Measurements from ENCODE around the gene TOP3A.
A peak's percentile ranks its signal among the peaks of the same experiment; 100 is the strongest.
"Not testable (repeated sequence)": the region's sequence is repeated elsewhere in the genome, so short reads cannot be mapped to it uniquely, and the experiment has no call there.

Gene TOP3A

GRCh38 chr17:18324140-18325050 lies 9.6 kb upstream of the TOP3A start:
- no peak for DNase-seq

GRCh38 chr17:18323507-18324139 lies 8.8 kb upstream of the TOP3A start:
- DNase-seq, result no peak

DNA sequence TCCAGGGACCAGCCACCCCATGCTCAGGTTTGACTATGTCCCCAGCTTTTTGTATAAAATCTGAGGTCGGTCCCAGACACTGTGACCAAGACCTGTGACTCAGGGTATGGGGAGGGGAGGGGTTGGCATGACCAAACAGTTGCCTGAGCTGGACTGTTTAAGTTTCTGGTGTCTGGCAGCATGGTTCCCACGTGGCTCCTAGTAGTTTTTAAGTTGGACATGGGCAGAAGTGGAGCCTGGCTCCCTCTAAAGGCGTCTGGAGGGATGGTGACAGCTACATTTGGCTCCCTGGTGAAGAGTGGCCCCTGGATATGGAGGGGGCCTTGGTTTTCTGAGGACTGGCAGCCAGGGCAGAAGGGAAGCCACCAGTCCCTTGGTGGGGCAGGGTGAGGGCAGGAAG lies 8.2 kb upstream of the TOP3A start:
- DNase-seq, result no peak

GRCh38 chr17:18322522-18322921 lies 7.7 kb upstream of the TOP3A start:
- DNase-seq, result no peak

GRCh38 chr17:18321309-18321708 lies 6.5 kb upstream of the TOP3A start:
- DNase-seq, result no peak

- no peak for DNase-seq
Measured at GRCh38 chr17:18320301-18320700, 5.5 kb upstream of the TOP3A start.

DNA sequence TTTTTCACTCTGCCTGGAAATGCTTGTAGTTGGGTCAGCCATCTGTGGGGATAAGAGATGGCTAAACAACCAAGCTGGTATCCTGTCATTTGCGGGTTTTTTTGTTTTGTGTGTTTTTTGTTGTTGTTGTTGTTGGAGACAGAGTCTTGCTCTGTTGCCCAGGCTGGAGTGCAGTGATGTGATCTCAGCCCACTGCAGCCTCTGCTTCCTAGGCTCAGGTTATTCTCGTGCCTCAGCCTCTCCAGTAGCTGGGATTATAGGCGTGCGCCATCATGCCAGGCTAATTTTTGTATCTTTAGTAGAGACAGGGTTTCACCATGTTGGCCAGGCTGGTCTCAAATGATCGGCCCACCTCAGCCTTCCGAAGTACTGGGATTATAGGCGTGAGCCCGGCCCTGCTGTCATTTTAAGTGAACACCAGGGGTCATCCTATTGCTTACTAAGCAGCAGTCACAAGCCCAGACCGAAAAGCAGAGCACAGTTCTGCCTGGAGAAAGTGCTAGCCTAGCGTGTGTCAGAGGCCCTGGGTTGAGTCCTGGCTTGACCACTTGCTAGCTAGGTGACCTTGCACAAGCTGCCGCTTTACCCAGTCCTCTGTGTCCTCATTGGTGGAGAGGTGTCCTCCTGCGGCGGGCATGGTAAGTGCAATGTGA lies 4.9 kb upstream of the TOP3A start:
- DNase-seq, result peak; percentile 19

GRCh38 chr17:18318771-18319450 lies 4.1 kb upstream of the TOP3A start:
- DNase-seq, result no peak

GRCh38 chr17:18318117-18318516 lies 3.3 kb upstream of the TOP3A start:
- no peak for DNase-seq

DNA sequence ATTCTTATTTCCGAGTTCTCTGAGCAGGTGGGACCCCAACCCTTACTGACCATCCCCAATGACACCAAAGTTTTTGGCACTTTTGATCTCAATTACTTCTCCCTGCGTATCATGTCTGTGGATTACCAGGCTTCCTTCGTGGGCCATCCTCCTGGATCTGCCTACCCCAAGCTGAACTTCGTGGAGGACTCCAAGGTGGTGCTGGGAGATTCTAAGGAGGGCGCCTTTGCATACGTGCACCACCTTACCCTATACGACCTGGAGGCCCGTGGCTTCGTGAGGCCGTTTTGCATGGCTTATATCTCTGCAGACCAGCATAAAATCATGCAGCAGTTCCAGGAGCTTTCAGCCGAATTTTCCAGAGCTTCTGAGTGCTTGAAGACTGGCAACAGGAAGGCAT lies 1.2 kb upstream of the TOP3A start:
- no peak for DNase-seq

DNA sequence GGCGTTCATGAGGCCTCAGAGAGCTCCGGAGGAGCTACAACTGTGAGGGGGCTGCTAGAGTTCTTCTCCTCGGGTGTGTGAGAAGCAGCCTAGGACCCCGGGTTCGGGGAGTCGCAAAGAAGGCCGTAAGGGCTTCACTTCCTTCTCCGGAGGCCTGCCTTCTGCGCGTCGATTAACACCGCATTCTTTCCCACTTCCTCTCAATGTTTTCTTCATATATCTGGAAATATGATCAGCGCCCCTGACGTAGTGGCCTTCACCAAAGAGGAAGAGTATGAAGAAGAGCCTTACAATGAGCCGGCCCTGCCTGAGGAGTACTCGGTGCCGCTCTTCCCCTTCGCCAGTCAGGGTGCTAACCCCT lies 748 bp upstream of the TOP3A start:
- no peak for DNase-seq

GRCh38 chr17:18314059-18314730 lies 599 bp downstream of the TOP3A start:
- no peak for DNase-seq

GRCh38 chr17:18309202-18309601 lies 5.6 kb downstream of the TOP3A start:
- DNase-seq, result no peak

GRCh38 chr17:18303206-18303605 lies 11.6 kb downstream of the TOP3A start:
- DNase-seq, result not testable (repeated sequence)

GRCh38 chr17:18300725-18301480 lies 13.9 kb downstream of the TOP3A start:
- no peak for DNase-seq

- DNase-seq, result not testable (repeated sequence)
Measured at GRCh38 chr17:18298061-18298460, 16.7 kb downstream of the TOP3A start.

DNA sequence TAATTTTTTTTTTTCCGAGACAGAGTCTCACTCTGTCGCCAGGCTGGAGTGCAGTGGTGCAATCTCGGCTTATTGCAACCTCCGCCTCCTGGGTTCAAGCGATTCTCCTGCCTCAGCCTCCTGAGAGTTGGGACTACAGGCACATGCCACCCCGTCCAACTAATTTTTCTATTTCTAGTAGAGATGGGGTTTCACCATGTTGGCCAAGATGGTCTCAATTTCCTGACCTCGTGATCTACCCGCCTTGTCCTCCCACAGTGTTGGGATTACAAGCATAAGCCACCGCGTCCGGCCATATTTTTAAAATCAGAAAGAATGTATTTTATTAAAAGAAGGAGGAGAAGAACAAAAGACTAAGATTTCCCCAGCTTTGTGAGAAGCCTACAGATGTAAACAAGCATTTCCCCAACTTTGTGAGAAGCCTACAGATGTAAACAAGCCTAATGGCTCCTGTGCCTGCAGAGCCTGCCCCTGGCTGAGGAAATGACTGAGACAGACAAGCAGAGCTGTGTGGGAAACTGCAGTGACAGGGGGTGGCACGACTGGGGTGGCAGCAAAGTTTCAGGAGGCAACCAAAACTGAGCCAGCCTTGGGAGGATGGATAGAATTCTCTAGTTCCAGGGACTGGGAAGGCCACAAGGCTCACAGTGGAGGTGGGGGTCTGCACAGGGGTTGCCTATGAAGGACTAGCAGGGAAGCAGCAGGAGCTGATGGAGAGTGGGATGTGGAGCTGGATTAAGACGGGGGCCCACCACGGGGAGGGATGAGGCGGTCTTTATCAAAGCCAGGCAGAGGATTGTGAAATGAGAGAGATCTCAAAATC lies 22.9 kb downstream of the TOP3A start:
- no peak for DNase-seq

- DNase-seq, result no peak
Measured at GRCh38 chr17:18285296-18285695, 29.5 kb downstream of the TOP3A start.

DNA sequence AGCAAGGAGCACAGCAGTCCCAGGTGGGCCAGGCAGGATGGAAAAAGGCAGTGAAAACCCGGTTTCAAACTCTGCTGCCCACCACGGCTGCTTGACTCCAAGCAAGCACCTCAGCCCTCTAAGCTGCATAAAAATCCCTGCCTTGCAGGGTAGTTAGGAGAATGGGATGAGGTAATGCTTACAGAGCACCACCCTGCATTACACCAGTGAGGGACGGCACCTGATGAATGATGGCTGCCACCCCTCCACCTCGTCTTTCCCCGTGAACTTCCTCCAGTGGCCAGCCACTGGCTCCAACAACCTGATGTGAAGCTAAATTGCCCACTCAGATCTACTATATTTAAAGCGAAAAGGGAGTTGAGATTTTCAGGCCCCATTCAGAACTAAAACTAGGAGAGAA lies 33.0 kb downstream of the TOP3A start:
- DNase-seq, result no peak

DNA sequence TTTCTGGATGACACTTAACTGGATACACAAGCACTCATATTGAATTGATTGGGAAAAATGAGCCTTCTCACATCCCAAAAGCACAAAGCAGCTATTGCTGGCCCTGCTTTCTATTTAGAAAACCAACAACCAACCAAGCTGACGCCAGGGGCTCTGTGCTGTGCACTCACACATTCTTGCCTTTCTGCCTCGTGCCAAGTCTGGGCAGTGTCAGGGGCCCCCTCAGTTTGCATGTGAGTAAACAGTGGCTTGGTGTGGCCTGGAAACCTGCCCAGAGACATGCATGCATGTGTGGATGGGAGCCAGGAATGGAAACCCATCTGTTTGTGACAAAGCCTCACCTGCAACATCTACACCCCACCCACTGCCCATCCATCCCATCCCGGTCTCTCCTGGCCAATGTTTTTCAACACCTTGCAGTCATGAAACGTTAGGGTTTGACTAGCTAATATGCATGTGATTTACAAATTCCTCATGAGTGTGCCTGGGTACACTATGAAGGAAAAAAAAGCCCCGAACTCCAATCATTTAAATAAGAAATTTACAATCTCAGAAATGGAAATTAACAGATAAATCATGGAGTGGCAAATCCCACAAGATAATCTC lies 33.9 kb downstream of the TOP3A start:
- no peak for DNase-seq

DNA sequence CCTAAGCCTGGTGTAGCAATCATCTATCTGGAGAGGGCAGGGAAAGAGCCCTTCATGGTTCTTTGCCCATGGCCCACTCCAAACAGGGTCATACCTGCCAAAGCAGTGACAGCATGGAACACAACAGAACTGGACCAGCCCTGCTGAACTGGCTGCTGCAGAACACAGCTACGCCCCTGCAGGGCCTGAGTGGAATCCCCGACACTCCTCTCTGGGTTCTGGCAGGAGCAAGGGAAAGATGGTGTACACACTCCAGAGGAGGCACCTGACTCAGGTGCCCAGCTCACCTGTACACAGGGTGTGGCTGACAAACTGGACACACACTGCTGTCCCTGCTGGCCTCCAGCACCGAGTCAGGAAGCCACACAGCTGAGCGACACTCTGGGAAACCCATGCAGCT lies 34.5 kb downstream of the TOP3A start:
- no peak for DNase-seq
